ENCODE data around the gene OLAH.

The OLAH gene

GRCh38 chr10:15027741-15028140 lies 16.0 kb upstream of the OLAH start:
- H3K9me3 ChIP-seq (replicated peaks in 1 of 2; ENCODE audit: control insufficient read depth in 2 of 2, insufficient read depth in 1 of 2, low read depth in 1 of 2, low read length in 2 of 2): peaks cover 0 to 2% of the 10 kb centered on the region in 2 donors
- H3K36me3 ChIP-seq (replicated peaks in 1 of 2; ENCODE audit: control insufficient read depth in 2 of 2, insufficient read depth in 2 of 2, low read length in 2 of 2): no peaks in the 10 kb centered on the region
- no peak overlapping the region for H3K4me2 ChIP-seq (ENCODE audit: insufficient read depth, low read length, poor library complexity, severe bottlenecking)
- peak overlapping the region; percentile 28 for H2AFZ ChIP-seq (ENCODE audit: low read length)
- no peak overlapping the region for H2BK5ac ChIP-seq (ENCODE audit: low read length)
- no peak for DNase-seq (ENCODE audit: low spot score)
- WGBS, 2 donors (ENCODE audit: extremely low coverage in 2 of 2, insufficient read length in 2 of 2, insufficient replicate concordance in 1 of 2): no CpG with 5 or more reads among the region's 3 CpGs
- H3K4me1 ChIP-seq (ENCODE audit: control insufficient read depth in 2 of 2, insufficient read depth in 1 of 2, low read depth in 1 of 2, low read length in 2 of 2): no peaks in the 10 kb centered on the region
- no peak overlapping the region for H3K23ac ChIP-seq (ENCODE audit: low read depth, low read length, poor library complexity)
- H2BK120ac ChIP-seq (ENCODE audit: low read depth, low read length): no peak overlapping the region
- H2BK12ac ChIP-seq (ENCODE audit: low read length): no peak overlapping the region
- no peak overlapping the region for H3K4ac ChIP-seq (ENCODE audit: low read length)
- no peak overlapping the region for H4K8ac ChIP-seq (ENCODE audit: low read depth, low read length)
- no peaks in the 10 kb centered on the region for H3K27me3 ChIP-seq (ENCODE audit: control insufficient read depth in 3 of 3, insufficient read depth in 3 of 3, low read depth in 1 of 3, low read length in 3 of 3)
- no peak overlapping the region for H2BK15ac ChIP-seq (ENCODE audit: low read length)
- no peaks in the 10 kb centered on the region for H3K79me1 ChIP-seq (ENCODE audit: low read depth, low read length)
- H3K9ac ChIP-seq (ENCODE audit: low read depth, low read length, poor library complexity): no peak overlapping the region
- H3K4me3 ChIP-seq (ENCODE audit: low read length in 2 of 2): no peak overlapping the region
- H3K14ac ChIP-seq (ENCODE audit: low read length): no peak overlapping the region
- H3K27ac ChIP-seq (replicated peaks; ENCODE audit: low read length): no peak overlapping the region
- H3K18ac ChIP-seq (ENCODE audit: low read length): no peak overlapping the region
- H2AK5ac ChIP-seq (ENCODE audit: low read depth, low read length): no peak overlapping the region
- no peak overlapping the region for H4K91ac ChIP-seq (ENCODE audit: low read depth, low read length, poor library complexity)

GRCh38 chr10:15035385-15036301 lies 8.1 kb upstream of the OLAH start:
- H2BK120ac ChIP-seq (ENCODE audit: low read depth, low read length): no peak overlapping the region
- H3K9me3 ChIP-seq (replicated peaks in 1 of 2; ENCODE audit: control insufficient read depth in 2 of 2, insufficient read depth in 1 of 2, low read depth in 1 of 2, low read length in 2 of 2): peaks cover 0 to 2% of the 10 kb centered on the region in 2 donors
- no peak overlapping the region for H2BK15ac ChIP-seq (ENCODE audit: low read length)
- H3K4ac ChIP-seq (ENCODE audit: low read length): no peak overlapping the region
- no peak overlapping the region for H3K18ac ChIP-seq (ENCODE audit: low read length)
- H3K27ac ChIP-seq (replicated peaks; ENCODE audit: low read length): no peak overlapping the region
- no peak overlapping the region for H4K8ac ChIP-seq (ENCODE audit: low read depth, low read length)
- H3K23ac ChIP-seq (ENCODE audit: low read depth, low read length, poor library complexity): peak overlapping the region; percentile 17
- no peak for DNase-seq (ENCODE audit: low spot score)
- no CpG with 5 or more reads among the region's 18 CpGs for WGBS, 2 donors (ENCODE audit: extremely low coverage in 2 of 2, insufficient read length in 2 of 2, insufficient replicate concordance in 1 of 2)
- no peak overlapping the region for H2AK5ac ChIP-seq (ENCODE audit: low read depth, low read length)
- H3K27me3 ChIP-seq (ENCODE audit: control insufficient read depth in 3 of 3, insufficient read depth in 3 of 3, low read depth in 1 of 3, low read length in 3 of 3): no peaks in the 10 kb centered on the region
- H3K4me1 ChIP-seq (ENCODE audit: control insufficient read depth in 2 of 2, insufficient read depth in 1 of 2, low read depth in 1 of 2, low read length in 2 of 2): peaks cover 0 to 5% of the 10 kb centered on the region in 2 donors
- no peak overlapping the region for H3K9ac ChIP-seq (ENCODE audit: low read depth, low read length, poor library complexity)
- H2BK12ac ChIP-seq (ENCODE audit: low read length): no peak overlapping the region
- no peak overlapping the region for H4K91ac ChIP-seq (ENCODE audit: low read depth, low read length, poor library complexity)
- H2BK5ac ChIP-seq (ENCODE audit: low read length): no peak overlapping the region
- no peak overlapping the region for H3K4me2 ChIP-seq (ENCODE audit: insufficient read depth, low read length, poor library complexity, severe bottlenecking)
- no peak overlapping the region for H3K4me3 ChIP-seq (ENCODE audit: low read length in 2 of 2)
- H3K36me3 ChIP-seq (replicated peaks in 1 of 2; ENCODE audit: control insufficient read depth in 2 of 2, insufficient read depth in 2 of 2, low read length in 2 of 2): no peaks in the 10 kb centered on the region
- H3K14ac ChIP-seq (ENCODE audit: low read length): no peak overlapping the region
- no peaks in the 10 kb centered on the region for H3K79me1 ChIP-seq (ENCODE audit: low read depth, low read length)
- no peak overlapping the region for H2AFZ ChIP-seq (ENCODE audit: low read length)

GRCh38 chr10:15037691-15038090 lies 6.1 kb upstream of the OLAH start:
- Histone ChIP-seq H3K23ac (ENCODE audit: low read depth, low read length, poor library complexity) (no peak overlapping the region), H2AK5ac (ENCODE audit: low read depth, low read length) (no peak overlapping the region), H3K4ac (ENCODE audit: low read length) (no peak overlapping the region), H3K9ac (ENCODE audit: low read depth, low read length, poor library complexity) (no peak overlapping the region), H2BK12ac (ENCODE audit: low read length) (no peak overlapping the region), H3K18ac (ENCODE audit: low read length) (no peak overlapping the region), H3K27me3 (ENCODE audit: control insufficient read depth in 3 of 3, insufficient read depth in 3 of 3, low read depth in 1 of 3, low read length in 3 of 3) (no peaks in the 10 kb centered on the region), H4K8ac (ENCODE audit: low read depth, low read length) (no peak overlapping the region), H3K4me2 (ENCODE audit: insufficient read depth, low read length, poor library complexity, severe bottlenecking) (no peak overlapping the region), H2BK5ac (ENCODE audit: low read length) (no peak overlapping the region), H3K9me3 (replicated peaks in 1 of 2; ENCODE audit: control insufficient read depth in 2 of 2, insufficient read depth in 1 of 2, low read depth in 1 of 2, low read length in 2 of 2) (peaks cover 0 to 2% of the 10 kb centered on the region in 2 donors), H2AFZ (ENCODE audit: low read length) (no peak overlapping the region), H3K4me1 (ENCODE audit: control insufficient read depth in 2 of 2, insufficient read depth in 1 of 2, low read depth in 1 of 2, low read length in 2 of 2) (peaks cover 0 to 5% of the 10 kb centered on the region in 2 donors), H3K4me3 (ENCODE audit: low read length in 2 of 2) (no peak overlapping the region), H3K27ac (replicated peaks; ENCODE audit: low read length) (no peak overlapping the region), H2BK120ac (ENCODE audit: low read depth, low read length) (no peak overlapping the region), H3K36me3 (replicated peaks in 1 of 2; ENCODE audit: control insufficient read depth in 2 of 2, insufficient read depth in 2 of 2, low read length in 2 of 2) (no peaks in the 10 kb centered on the region), H4K91ac (ENCODE audit: low read depth, low read length, poor library complexity) (no peak overlapping the region), H3K14ac (ENCODE audit: low read length) (no peak overlapping the region), H2BK15ac (ENCODE audit: low read length) (no peak overlapping the region), H3K79me1 (ENCODE audit: low read depth, low read length) (no peaks in the 10 kb centered on the region)
- no peak for DNase-seq (ENCODE audit: low spot score)
- WGBS, 2 donors (ENCODE audit: extremely low coverage in 2 of 2, insufficient read length in 2 of 2, insufficient replicate concordance in 1 of 2): no CpG with 5 or more reads among the region's 4 CpGs

- Histone ChIP-seq H3K4me1 (ENCODE audit: control insufficient read depth in 2 of 2, insufficient read depth in 1 of 2, low read depth in 1 of 2, low read length in 2 of 2) (peaks cover 0 to 5% of the 10 kb centered on the region in 2 donors), H2AFZ (ENCODE audit: low read length) (no peak overlapping the region), H4K8ac (ENCODE audit: low read depth, low read length) (no peak overlapping the region), H2AK5ac (ENCODE audit: low read depth, low read length) (no peak overlapping the region), H2BK120ac (ENCODE audit: low read depth, low read length) (no peak overlapping the region), H3K4ac (ENCODE audit: low read length) (no peak overlapping the region), H3K36me3 (replicated peaks in 1 of 2; ENCODE audit: control insufficient read depth in 2 of 2, insufficient read depth in 2 of 2, low read length in 2 of 2) (no peaks in the 10 kb centered on the region), H2BK15ac (ENCODE audit: low read length) (no peak overlapping the region), H3K4me2 (ENCODE audit: insufficient read depth, low read length, poor library complexity, severe bottlenecking) (no peak overlapping the region), H3K27ac (replicated peaks; ENCODE audit: low read length) (no peak overlapping the region), H3K79me1 (ENCODE audit: low read depth, low read length) (no peaks in the 10 kb centered on the region), H4K91ac (ENCODE audit: low read depth, low read length, poor library complexity) (no peak overlapping the region), H2BK12ac (ENCODE audit: low read length) (no peak overlapping the region), H3K9ac (ENCODE audit: low read depth, low read length, poor library complexity) (no peak overlapping the region), H3K18ac (ENCODE audit: low read length) (no peak overlapping the region), H3K4me3 (ENCODE audit: low read length in 2 of 2) (no peak overlapping the region), H3K27me3 (ENCODE audit: control insufficient read depth in 3 of 3, insufficient read depth in 3 of 3, low read depth in 1 of 3, low read length in 3 of 3) (no peaks in the 10 kb centered on the region), H3K23ac (ENCODE audit: low read depth, low read length, poor library complexity) (no peak overlapping the region), H2BK5ac (ENCODE audit: low read length) (no peak overlapping the region), H3K9me3 (replicated peaks in 1 of 2; ENCODE audit: control insufficient read depth in 2 of 2, insufficient read depth in 1 of 2, low read depth in 1 of 2, low read length in 2 of 2) (peaks cover 0 to 2% of the 10 kb centered on the region in 2 donors), H3K14ac (ENCODE audit: low read length) (no peak overlapping the region)
- no peak for DNase-seq (ENCODE audit: low spot score)
- no CpG with 5 or more reads among the region's 10 CpGs for WGBS, 2 donors (ENCODE audit: extremely low coverage in 2 of 2, insufficient read length in 2 of 2, insufficient replicate concordance in 1 of 2)
Measured at GRCh38 chr10:15038416-15038815, 5.3 kb upstream of the OLAH start.

Data from neuronal stem cell (in vitro differentiated cells).